ENCODE data around the gene NR2F1.

Gene NR2F1

GRCh38 chr5:93637697-93638096, 54.7 kb downstream of the NR2F1 start:
- H3K9me3 ChIP-seq (ENCODE audit: low read length) = peaks cover 5% of the 10 kb centered on the region
- peaks cover 6% of the 10 kb centered on the region for H3K4me1 ChIP-seq (ENCODE audit: insufficient read depth, low read length)
- no peak overlapping the region for H2AFZ ChIP-seq (ENCODE audit: low read depth, low read length)
- no peaks in the 10 kb centered on the region for H3K27me3 ChIP-seq (ENCODE audit: insufficient read depth, low read length)
- no peaks in the 10 kb centered on the region for H3K36me3 ChIP-seq (ENCODE audit: insufficient read depth, low read length)
- H3K4me3 ChIP-seq (ENCODE audit: low read length) = no peak overlapping the region

DNA sequence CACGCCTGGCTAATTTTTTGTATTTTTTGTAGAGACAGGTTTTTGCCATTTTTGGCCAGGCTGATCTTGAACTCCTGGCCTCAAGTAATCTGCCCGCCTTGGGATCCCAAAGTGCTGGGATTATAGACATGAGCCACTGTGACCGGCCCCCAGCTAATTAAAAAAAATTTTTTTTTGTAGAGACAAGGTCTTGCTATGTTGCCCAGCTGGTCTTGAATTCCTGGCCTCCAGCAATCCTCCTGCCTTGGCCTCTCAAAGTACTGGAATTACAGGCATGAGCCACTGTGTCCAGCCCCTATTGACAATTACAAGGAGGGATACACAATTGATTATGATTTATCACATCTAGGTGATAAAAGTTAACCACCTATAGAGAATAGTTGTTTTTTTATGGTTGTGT, 59.5 kb downstream of the NR2F1 start:
- H3K27me3 ChIP-seq (ENCODE audit: insufficient read depth, low read length) = no peaks in the 10 kb centered on the region
- H3K36me3 ChIP-seq (ENCODE audit: insufficient read depth, low read length) = no peaks in the 10 kb centered on the region
- no peak overlapping the region for H2AFZ ChIP-seq (ENCODE audit: low read depth, low read length)
- peaks cover 6% of the 10 kb centered on the region for H3K4me1 ChIP-seq (ENCODE audit: insufficient read depth, low read length)
- H3K9me3 ChIP-seq (ENCODE audit: low read length) = peaks cover 2% of the 10 kb centered on the region
- no peak overlapping the region for H3K4me3 ChIP-seq (ENCODE audit: low read length)

Measured in neuron (in vitro differentiated cells).